IPS DF 6.9 (cell line): ENCODE measurements around the gene MTHFSD.

Experiments
- DNase-seq: peaks from one replicate; pipeline ENCODE4 v3.0.0-alpha.2; 2013; ENCODE audit warnings: low read depth, low spot score
- H3K27ac ChIP-seq: one replicate; pipeline ENCODE4 v1.5.1; 2013; ENCODE audit warnings: low read length, control low read depth
- H3K27me3 ChIP-seq: 2 replicates; pipeline ENCODE4 v1.6.1; 2013; ENCODE audit warnings: mild to moderate bottlenecking, low read length; ENCODE audit not compliant: control insufficient read depth, insufficient read depth
- H3K36me3 ChIP-seq: 2 replicates; pipeline ENCODE4 v1.6.1; 2013; ENCODE audit warnings: low read length; ENCODE audit not compliant: control insufficient read depth, insufficient read depth
- H3K4me1 ChIP-seq: 2 replicates; pipeline ENCODE4 v1.6.1; 2013; ENCODE audit warnings: low read length; ENCODE audit not compliant: control insufficient read depth, insufficient read depth
- H3K4me3 ChIP-seq: 2 replicates; pipeline ENCODE4 v1.5.1; 2013; ENCODE audit warnings: mild to moderate bottlenecking, low read length
- H3K9me3 ChIP-seq: 2 replicates; pipeline ENCODE4 v1.6.1; 2013; ENCODE audit warnings: low read length, inconsistent platforms; ENCODE audit not compliant: control insufficient read depth, insufficient read depth
- WGBS: extraction: QIAGEN DNeasy Blood & Tissue Kit; methylation state at CpG from one replicate; pipeline ENCODE4 v1.1.7; 2013; ENCODE audit warnings: mixed read lengths, missing lambda C conversion rate; ENCODE audit not compliant: insufficient read length, insufficient coverage; 5-methylcytosine and 5-hydroxymethylcytosine counted together

MTHFSD gene

DNA sequence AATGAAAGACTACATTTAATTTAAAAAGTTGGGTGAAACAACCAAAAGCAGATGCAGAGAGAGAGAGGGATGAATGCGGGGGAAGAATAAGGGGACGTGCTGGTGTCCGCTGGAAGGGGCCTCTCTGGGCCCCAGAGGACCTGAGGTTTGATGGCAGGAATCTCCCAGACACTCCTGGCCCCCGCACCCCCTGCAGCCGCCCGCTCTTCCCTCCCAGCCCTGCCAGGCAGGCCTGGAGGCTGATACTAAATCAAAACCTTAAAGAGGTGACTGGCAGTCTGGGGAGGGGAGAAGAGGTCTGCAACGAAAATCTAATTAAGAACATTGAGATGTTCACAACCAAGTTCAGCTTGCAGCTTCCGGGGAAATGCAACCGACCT, 25.7 kb upstream of the MTHFSD start:
- DNase-seq, result no peak
- H3K27me3 ChIP-seq, result peaks cover 48% of the 10 kb centered on the region
- peaks cover 4% of the 10 kb centered on the region; the same call in 1 of the 2 replicates for H3K4me1 ChIP-seq
- WGBS, result no CpG with 5 or more reads among the region's 9 CpGs
- no peaks in the 10 kb centered on the region for H3K9me3 ChIP-seq
- H3K27ac ChIP-seq, result no peak overlapping the region
- H3K4me3 ChIP-seq, result no peak overlapping the region
- no peaks in the 10 kb centered on the region for H3K36me3 ChIP-seq

GRCh38 chr16:86580063-86580790, 25.2 kb upstream of the MTHFSD start:
- Histone ChIP-seq H3K27me3 (peaks cover 51% of the 10 kb centered on the region), H3K4me1 (peaks cover 6% of the 10 kb centered on the region), H3K9me3 (no peaks in the 10 kb centered on the region), H3K27ac (no peak overlapping the region), H3K4me3 (no peak overlapping the region), H3K36me3 (no peaks in the 10 kb centered on the region)
- WGBS, result no CpG with 5 or more reads among the region's 19 CpGs
- DNase-seq, result no peak

- peaks cover 59% of the 10 kb centered on the region for H3K27me3 ChIP-seq
- no CpG with 5 or more reads among the region's 69 CpGs for WGBS
- H3K4me3 ChIP-seq, result peak overlapping the region; percentile 12; the same call in 1 of the 2 replicates
- DNase-seq, result no peak
- no peaks in the 10 kb centered on the region for H3K9me3 ChIP-seq
- H3K27ac ChIP-seq, result no peak overlapping the region
- no peaks in the 10 kb centered on the region for H3K36me3 ChIP-seq
- H3K4me1 ChIP-seq, result peaks cover 6% of the 10 kb centered on the region
Measured at GRCh38 chr16:86579268-86580062, 24.4 kb upstream of the MTHFSD start.

DNA sequence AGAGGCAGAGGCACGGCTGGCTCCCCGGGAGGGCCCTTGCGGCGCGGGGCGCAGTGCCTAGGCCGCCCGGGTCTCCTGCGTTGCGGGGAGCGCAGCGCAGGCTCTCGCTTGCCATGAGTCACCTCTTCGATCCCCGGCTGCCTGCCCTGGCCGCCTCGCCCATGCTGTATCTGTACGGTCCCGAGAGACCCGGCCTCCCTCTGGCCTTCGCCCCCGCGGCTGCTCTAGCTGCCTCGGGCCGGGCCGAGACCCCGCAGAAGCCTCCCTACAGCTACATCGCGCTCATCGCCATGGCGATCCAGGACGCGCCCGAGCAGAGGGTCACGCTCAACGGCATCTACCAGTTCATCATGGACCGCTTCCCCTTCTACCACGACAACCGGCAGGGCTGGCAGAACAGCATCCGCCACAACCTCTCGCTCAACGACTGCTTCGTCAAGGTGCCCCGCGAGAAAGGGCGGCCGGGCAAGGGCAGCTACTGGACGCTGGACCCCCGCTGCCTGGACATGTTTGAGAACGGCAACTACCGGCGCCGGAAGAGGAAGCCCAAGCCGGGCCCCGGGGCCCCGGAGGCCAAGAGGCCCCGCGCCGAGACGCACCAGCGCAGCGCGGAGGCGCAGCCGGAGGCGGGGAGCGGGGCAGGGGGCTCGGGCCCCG, 23.7 kb upstream of the MTHFSD start:
- Histone ChIP-seq H3K27ac (no peak overlapping the region), H3K27me3 (peaks cover 66% of the 10 kb centered on the region), H3K36me3 (no peaks in the 10 kb centered on the region), H3K9me3 (no peaks in the 10 kb centered on the region), H3K4me1 (peaks cover 6% of the 10 kb centered on the region), H3K4me3 (peak overlapping the region; percentile 12; the same call in 1 of the 2 replicates)
- no peak for DNase-seq
- no CpG with 5 or more reads among the region's 69 CpGs for WGBS

- peaks cover 8% of the 10 kb centered on the region for H3K4me1 ChIP-seq
- no peak for DNase-seq
- WGBS, result no CpG with 5 or more reads among the region's 13 CpGs
- peaks cover 72% of the 10 kb centered on the region for H3K27me3 ChIP-seq
- H3K36me3 ChIP-seq, result no peaks in the 10 kb centered on the region
- H3K4me3 ChIP-seq, result peak within 1 kb of the TSS; percentile 12; the same call in 1 of the 2 replicates
- no peak within 1 kb of the TSS for H3K27ac ChIP-seq
- H3K9me3 ChIP-seq, result no peaks in the 10 kb centered on the region
Measured at GRCh38 chr16:86578061-86578599, 23.1 kb upstream of the MTHFSD start, which contains the start of gene FOXL1. TSS of gene FOXL1 (plus strand) at chr16:86578549. CDS start at chr16:86578724, 175 bp downstream.

GRCh38 chr16:86577314-86577971, 22.4 kb upstream of the MTHFSD start:
- no peak for DNase-seq
- no peak overlapping the region for H3K4me3 ChIP-seq
- peaks cover 79% of the 10 kb centered on the region for H3K27me3 ChIP-seq
- WGBS, result no CpG with 5 or more reads among the region's 12 CpGs
- H3K4me1 ChIP-seq, result peaks cover 8% of the 10 kb centered on the region
- H3K9me3 ChIP-seq, result no peaks in the 10 kb centered on the region
- H3K27ac ChIP-seq, result no peak overlapping the region
- no peaks in the 10 kb centered on the region for H3K36me3 ChIP-seq

- WGBS, result no CpG with 5 or more reads among the region's 33 CpGs
- H3K36me3 ChIP-seq, result no peaks in the 10 kb centered on the region
- no peak overlapping the region for H3K27ac ChIP-seq
- DNase-seq, result no peak
- H3K4me3 ChIP-seq, result peak overlapping the region; percentile 25; the same call in 1 of the 2 replicates
- peaks cover 8% of the 10 kb centered on the region for H3K4me1 ChIP-seq
- H3K9me3 ChIP-seq, result no peaks in the 10 kb centered on the region
- peaks cover 86% of the 10 kb centered on the region for H3K27me3 ChIP-seq
Measured at GRCh38 chr16:86576591-86577313, 21.7 kb upstream of the MTHFSD start.

DNA sequence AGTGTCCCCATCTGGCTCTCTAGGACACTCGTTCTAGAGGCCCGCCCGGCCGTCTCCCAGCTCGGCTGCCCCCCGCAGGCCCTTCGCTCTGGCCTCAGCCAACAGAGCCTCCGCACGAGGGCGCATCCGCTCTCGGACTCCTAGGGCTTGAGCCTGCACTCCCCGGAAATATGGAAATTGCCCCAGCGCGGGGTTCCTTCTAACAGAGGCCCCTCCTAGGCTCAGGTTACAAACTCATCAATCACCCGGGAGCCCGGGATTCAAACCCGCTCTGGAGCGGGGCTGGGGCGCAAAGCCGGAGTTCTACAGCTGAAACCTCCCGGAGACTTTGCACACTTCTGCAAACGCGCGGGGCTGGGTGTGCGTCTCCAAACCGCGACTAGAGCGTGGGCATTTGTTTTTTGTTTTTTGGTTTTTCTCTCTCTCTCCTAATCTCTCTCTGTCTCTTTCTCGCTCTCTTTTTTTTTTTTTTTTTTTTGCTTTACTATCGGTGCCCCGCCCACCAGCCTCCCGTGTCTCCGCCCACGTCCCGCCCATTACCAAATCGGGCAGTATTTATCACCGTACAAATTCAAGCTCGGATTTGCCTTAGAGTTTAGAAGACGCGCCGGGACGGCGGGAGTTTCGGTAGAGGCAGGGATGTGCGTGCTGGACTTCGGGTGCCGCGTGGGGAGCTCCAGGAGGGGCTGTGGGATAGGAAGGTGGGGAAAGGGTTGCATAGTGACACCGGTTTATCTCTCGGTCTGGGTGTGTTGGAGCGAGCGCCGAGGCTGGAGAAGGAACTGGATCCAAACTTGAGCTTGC, 20.9 kb upstream of the MTHFSD start:
- no peak overlapping the region for H3K27ac ChIP-seq
- peak overlapping the region; percentile 28; the same call in 1 of the 2 replicates for H3K4me3 ChIP-seq
- peaks cover 87% of the 10 kb centered on the region for H3K27me3 ChIP-seq
- no peaks in the 10 kb centered on the region for H3K36me3 ChIP-seq
- H3K4me1 ChIP-seq, result peaks cover 10% of the 10 kb centered on the region
- H3K9me3 ChIP-seq, result no peaks in the 10 kb centered on the region
- WGBS, result no CpG with 5 or more reads among the region's 54 CpGs
- DNase-seq, result no peak

GRCh38 chr16:86575095-86575685, 20.2 kb upstream of the MTHFSD start:
- H3K4me3 ChIP-seq, result no peak overlapping the region
- peaks cover 10% of the 10 kb centered on the region for H3K4me1 ChIP-seq
- peaks cover 87% of the 10 kb centered on the region for H3K27me3 ChIP-seq
- WGBS, result no CpG with 5 or more reads among the region's 17 CpGs
- H3K9me3 ChIP-seq, result no peaks in the 10 kb centered on the region
- H3K27ac ChIP-seq, result no peak overlapping the region
- H3K36me3 ChIP-seq, result no peaks in the 10 kb centered on the region
- DNase-seq, result no peak
